ENCODE results near the gene TNRC6B.
A peak's percentile ranks its signal among the peaks of the same experiment; 100 is the strongest.

The TNRC6B gene

GRCh38 chr22:40235308-40235707 is 57.6 kb downstream of the TNRC6B start:
- Mint-ChIP-seq H3K27ac (peak overlapping the region; percentile 83), H3K36me3 (peaks cover 5 to 39% of the 10 kb centered on the region in 2 donors), H3K9me3 (no peaks in the 10 kb centered on the region), H3K4me3 (no peak overlapping the region), H3K4me1 (peaks cover 41 to 69% of the 10 kb centered on the region in 2 donors), H3K27me3 (no peaks in the 10 kb centered on the region)
- ATAC-seq (replicated peaks) (no peak), DNase-seq (no peak)

DNA sequence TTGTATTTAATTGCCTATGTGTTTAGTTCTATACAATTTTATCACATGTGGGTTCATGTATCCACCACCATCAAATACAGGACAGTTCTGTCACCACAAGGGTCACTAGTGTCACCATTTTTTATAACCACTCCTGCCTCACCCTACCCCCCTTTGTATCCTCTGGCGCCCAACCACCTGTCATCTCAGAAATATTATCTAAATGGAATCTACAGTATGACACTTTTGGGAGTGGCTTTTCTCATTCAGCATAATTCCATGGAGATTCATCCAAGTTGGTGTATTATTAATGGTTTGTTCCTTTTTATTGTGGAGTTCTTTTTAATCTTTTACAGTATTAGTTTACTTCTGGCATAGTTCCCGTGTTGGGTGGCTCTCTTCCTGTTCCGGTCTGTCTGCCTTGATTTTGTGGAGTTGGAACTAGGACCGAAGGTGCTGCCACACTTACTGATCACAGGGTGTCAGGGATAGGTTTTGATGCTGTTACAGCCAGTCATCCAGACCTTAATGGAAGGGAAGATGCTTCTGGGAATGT is 58.5 kb downstream of the TNRC6B start:
- peak overlapping the region; percentile 4 for H3K27ac Mint-ChIP-seq
- no peak for DNase-seq
- peaks cover 5 to 39% of the 10 kb centered on the region in 2 donors for H3K36me3 Mint-ChIP-seq
- H3K4me3 Mint-ChIP-seq: no peak overlapping the region
- H3K4me1 Mint-ChIP-seq: peaks cover 48 to 77% of the 10 kb centered on the region in 2 donors
- no peaks in the 10 kb centered on the region for H3K27me3 Mint-ChIP-seq
- H3K9me3 Mint-ChIP-seq: no peaks in the 10 kb centered on the region
- ATAC-seq (replicated peaks): no peak

DNA sequence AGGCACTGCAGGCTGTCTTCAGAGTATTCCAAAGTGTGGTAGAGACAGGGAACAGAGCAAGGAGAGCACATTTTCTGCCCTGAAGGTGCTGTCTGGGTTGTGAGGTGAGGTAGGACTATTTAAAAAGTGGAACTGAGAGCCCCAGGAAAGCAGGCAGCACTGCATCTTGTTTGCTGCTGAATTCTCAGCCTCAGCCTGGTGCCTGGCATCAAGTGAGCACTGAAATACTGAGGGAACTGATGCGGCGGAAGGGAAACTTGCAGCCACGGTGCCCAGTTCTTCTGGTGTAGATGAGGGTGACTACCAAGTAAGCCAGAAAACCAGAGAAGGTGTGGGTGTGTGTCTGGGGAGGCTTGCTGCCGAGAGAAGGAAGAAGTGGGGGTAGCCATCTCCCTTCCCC is 59.5 kb downstream of the TNRC6B start:
- Mint-ChIP-seq H3K9me3 (no peaks in the 10 kb centered on the region), H3K36me3 (peaks cover 3 to 31% of the 10 kb centered on the region in 2 donors), H3K27me3 (no peaks in the 10 kb centered on the region), H3K4me3 (peak overlapping the region; percentile 11 to 52), H3K4me1 (peaks cover 54 to 82% of the 10 kb centered on the region in 2 donors), H3K27ac (peak overlapping the region; percentile 85)
- DNase-seq (peak; percentile 21), ATAC-seq (replicated peaks) (peak; percentile 82 to 85)

DNA sequence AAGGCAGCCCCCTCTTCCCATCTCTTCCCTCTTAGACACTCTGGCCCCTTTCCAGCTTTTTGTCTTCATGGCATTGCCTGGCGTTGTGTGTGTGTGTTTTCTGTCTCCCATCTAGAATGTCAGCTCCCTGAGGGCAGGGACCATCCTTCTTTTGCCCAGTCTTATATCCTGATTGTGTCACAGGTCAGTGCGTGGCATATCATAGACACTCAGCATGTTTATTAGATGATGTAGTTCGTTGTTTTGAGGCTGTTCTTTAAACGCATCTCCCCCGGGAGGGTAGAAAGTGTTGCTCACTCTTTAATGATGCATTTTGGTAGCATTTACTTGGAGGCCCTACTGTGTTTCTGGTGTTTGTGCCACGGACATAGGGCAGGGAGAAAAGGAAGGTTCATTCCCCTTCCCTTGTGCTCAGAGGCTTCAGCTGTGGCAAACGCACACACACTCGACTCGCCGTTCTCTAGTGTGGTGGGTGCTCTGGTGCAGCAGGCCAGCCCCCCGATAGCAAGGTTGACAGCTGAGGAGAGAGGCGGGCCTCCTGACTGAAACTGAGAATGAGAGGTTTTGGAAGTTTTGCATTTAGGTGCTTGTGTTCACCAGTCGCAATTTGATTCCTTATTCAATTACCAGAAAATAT is 60.2 kb downstream of the TNRC6B start:
- Mint-ChIP-seq H3K4me1 (peaks cover 54 to 79% of the 10 kb centered on the region in 2 donors), H3K9me3 (no peaks in the 10 kb centered on the region), H3K36me3 (peaks cover under 1 to 28% of the 10 kb centered on the region in 2 donors), H3K27ac (peak overlapping the region; percentile 85), H3K4me3 (no peak overlapping the region), H3K27me3 (no peaks in the 10 kb centered on the region)
- peak in 1 of 2 donors; percentile 15 for ATAC-seq (replicated peaks)
- no peak for DNase-seq

GRCh38 chr22:40238425-40239344 is 61.0 kb downstream of the TNRC6B start:
- peaks cover 0 to 27% of the 10 kb centered on the region in 2 donors for H3K36me3 Mint-ChIP-seq
- ATAC-seq (replicated peaks) (no peak), DNase-seq (no peak)
- H3K4me1 Mint-ChIP-seq: peaks cover 56 to 80% of the 10 kb centered on the region in 2 donors
- H3K4me3 Mint-ChIP-seq: peak overlapping the region; percentile 23 to 28
- H3K9me3 Mint-ChIP-seq: no peaks in the 10 kb centered on the region
- H3K27me3 Mint-ChIP-seq: no peaks in the 10 kb centered on the region
- peak overlapping the region; percentile 60 for H3K27ac Mint-ChIP-seq

GRCh38 chr22:40239345-40239683 is 61.6 kb downstream of the TNRC6B start:
- Mint-ChIP-seq H3K9me3 (no peaks in the 10 kb centered on the region), H3K4me3 (no peak overlapping the region), H3K27me3 (no peaks in the 10 kb centered on the region), H3K4me1 (peaks cover 59 to 86% of the 10 kb centered on the region in 2 donors), H3K27ac (no peak overlapping the region), H3K36me3 (peaks cover 0 to 26% of the 10 kb centered on the region in 2 donors)
- DNase-seq (no peak), ATAC-seq (replicated peaks) (no peak)

GRCh38 chr22:40240160-40240559 is 62.4 kb downstream of the TNRC6B start:
- Mint-ChIP-seq H3K36me3 (peaks cover 0 to 23% of the 10 kb centered on the region in 2 donors), H3K4me3 (no peak overlapping the region), H3K27ac (peak overlapping the region; percentile 7), H3K9me3 (no peaks in the 10 kb centered on the region), H3K27me3 (no peaks in the 10 kb centered on the region), H3K4me1 (peaks cover 56 to 81% of the 10 kb centered on the region in 2 donors)
- no peak for DNase-seq
- ATAC-seq (replicated peaks): no peak

- Mint-ChIP-seq H3K4me3 (no peak overlapping the region), H3K36me3 (peaks cover under 1 to 22% of the 10 kb centered on the region in 2 donors), H3K9me3 (no peaks in the 10 kb centered on the region), H3K27ac (peak overlapping the region; percentile 82), H3K27me3 (no peaks in the 10 kb centered on the region), H3K4me1 (peaks cover 52 to 76% of the 10 kb centered on the region in 2 donors)
- ATAC-seq (replicated peaks) (peak in 1 of 2 donors; percentile 33), DNase-seq (no peak)
Observed at GRCh38 chr22:40240686-40241085, 63.0 kb downstream of the TNRC6B start.

DNA sequence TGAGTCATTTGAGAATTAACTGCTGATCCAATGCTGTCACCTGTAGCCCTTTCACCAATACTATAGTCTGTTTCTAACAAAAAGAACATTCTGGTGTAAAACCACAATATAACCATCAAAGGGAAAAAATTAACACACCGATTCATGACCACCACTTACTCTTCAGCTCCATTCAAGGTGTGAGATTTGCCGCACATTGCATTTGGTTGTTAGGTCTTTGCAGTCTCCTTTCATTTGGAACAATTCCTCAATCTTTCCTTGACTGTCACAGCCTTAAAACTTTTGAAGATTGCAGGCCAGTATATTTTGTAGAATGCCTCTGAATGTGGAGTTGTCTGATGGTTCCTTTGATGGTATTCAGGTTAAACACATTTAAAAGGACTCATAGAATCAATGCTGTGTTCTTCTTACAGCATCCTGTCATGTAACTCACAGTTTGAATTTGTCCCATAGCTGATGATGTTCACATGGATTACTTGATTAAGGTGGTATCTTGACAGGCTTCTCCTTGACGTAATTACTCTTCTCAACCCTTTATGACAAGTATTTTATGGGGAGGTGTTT is 63.6 kb downstream of the TNRC6B start:
- Mint-ChIP-seq H3K27ac (peak overlapping the region; percentile 82), H3K27me3 (no peaks in the 10 kb centered on the region), H3K4me3 (no peak overlapping the region), H3K36me3 (peaks cover 5 to 28% of the 10 kb centered on the region in 2 donors), H3K9me3 (no peaks in the 10 kb centered on the region), H3K4me1 (peaks cover 53 to 70% of the 10 kb centered on the region in 2 donors)
- ATAC-seq (replicated peaks) (peak; percentile 28 to 39), DNase-seq (no peak)

DNA sequence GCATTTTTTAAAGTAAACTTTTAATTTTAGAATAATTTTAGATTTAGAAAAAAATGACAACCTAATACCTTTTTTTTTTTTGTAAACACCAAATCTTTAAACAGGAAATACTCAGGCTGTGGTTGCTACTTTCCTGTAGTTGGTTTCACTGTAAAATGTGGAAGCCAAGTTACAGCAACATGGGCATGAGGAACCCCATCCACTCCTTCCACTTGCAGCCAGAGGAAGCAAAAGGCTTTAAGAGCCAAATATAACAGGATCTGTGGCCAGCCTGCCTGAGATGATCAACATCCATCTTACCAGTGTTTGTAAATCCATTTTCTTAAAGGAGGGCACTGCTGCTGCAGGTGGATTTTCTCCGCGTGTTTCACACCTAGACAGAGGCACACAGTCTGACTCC is 66.2 kb downstream of the TNRC6B start:
- H3K27ac Mint-ChIP-seq: no peak overlapping the region
- ATAC-seq (replicated peaks) (no peak), DNase-seq (no peak)
- H3K36me3 Mint-ChIP-seq: peaks cover 8 to 22% of the 10 kb centered on the region in 2 donors
- H3K9me3 Mint-ChIP-seq: no peaks in the 10 kb centered on the region
- H3K4me1 Mint-ChIP-seq: peaks cover 28 to 52% of the 10 kb centered on the region in 2 donors
- H3K27me3 Mint-ChIP-seq: no peaks in the 10 kb centered on the region
- no peak overlapping the region for H3K4me3 Mint-ChIP-seq

DNA sequence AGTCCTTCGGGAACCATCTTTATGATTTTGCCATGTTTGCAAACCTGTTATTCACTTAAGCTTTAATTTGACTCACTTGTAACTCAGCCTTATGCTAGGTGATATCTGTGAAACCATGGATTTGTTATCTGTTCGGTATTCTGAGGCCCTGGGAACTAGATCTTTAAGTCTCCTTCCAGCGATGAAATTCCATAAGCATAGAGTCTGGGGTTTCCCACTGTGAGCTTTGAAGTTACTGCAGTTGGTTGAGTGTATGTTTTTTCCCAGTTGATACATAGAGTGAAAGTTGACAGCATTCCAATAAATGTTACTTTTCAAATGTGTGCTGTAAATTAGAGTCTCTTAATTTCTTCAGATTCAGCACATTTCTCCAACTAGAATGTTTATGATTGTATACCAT is 66.9 kb downstream of the TNRC6B start:
- no peak overlapping the region for H3K27ac Mint-ChIP-seq
- H3K4me1 Mint-ChIP-seq: peaks cover 23 to 45% of the 10 kb centered on the region in 2 donors
- H3K27me3 Mint-ChIP-seq: no peaks in the 10 kb centered on the region
- H3K9me3 Mint-ChIP-seq: no peaks in the 10 kb centered on the region
- peaks cover 8 to 22% of the 10 kb centered on the region in 2 donors for H3K36me3 Mint-ChIP-seq
- DNase-seq (no peak), ATAC-seq (replicated peaks) (no peak)
- H3K4me3 Mint-ChIP-seq: no peak overlapping the region

DNA sequence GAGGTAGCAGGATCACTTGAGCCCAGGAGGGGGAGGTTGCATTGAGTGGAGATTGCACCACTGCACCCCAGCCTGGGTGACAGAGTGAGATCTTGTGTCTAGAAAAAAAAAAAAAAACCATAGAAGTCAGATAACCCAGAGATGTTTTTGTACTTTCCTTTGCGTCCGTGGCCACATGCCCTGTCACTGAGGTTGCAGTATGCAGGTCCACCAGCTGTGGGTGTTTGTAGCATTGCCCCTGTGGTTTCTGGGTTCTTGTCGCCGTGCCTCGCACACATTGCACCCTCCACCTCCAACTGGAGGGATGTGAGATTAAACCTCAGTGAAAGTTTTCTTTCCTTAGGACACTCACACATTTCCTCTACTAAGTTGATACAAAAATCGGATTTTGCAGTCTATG is 70.3 kb downstream of the TNRC6B start:
- DNase-seq (no peak), ATAC-seq (replicated peaks) (peak in 1 of 2 donors; percentile 36)
- H3K4me3 Mint-ChIP-seq: no peak overlapping the region

GRCh38 chr22:40249286-40249685 is 71.6 kb downstream of the TNRC6B start:
- Mint-ChIP-seq H3K36me3 (peaks cover 23 to 32% of the 10 kb centered on the region in 2 donors), H3K4me3 (no peak overlapping the region), H3K9me3 (no peaks in the 10 kb centered on the region), H3K4me1 (peaks cover 8 to 27% of the 10 kb centered on the region in 2 donors), H3K27me3 (no peaks in the 10 kb centered on the region), H3K27ac (no peak overlapping the region)
- DNase-seq: no peak
- no peak for ATAC-seq (replicated peaks)

More for the DNA sequence above, 70.3 kb downstream of the TNRC6B start:
- Mint-ChIP-seq H3K9me3 (no peaks in the 10 kb centered on the region), H3K4me1 (peaks cover 13 to 25% of the 10 kb centered on the region in 2 donors), H3K27me3 (no peaks in the 10 kb centered on the region), H3K36me3 (peaks cover 13 to 27% of the 10 kb centered on the region in 2 donors), H3K27ac (peak overlapping the region; percentile 38)

- H3K27ac Mint-ChIP-seq: no peak overlapping the region
- no peaks in the 10 kb centered on the region for H3K9me3 Mint-ChIP-seq
- no peak overlapping the region for H3K4me3 Mint-ChIP-seq
- ATAC-seq (replicated peaks) (no peak), DNase-seq (no peak)
- H3K27me3 Mint-ChIP-seq: no peaks in the 10 kb centered on the region
- H3K36me3 Mint-ChIP-seq: peaks cover 27 to 32% of the 10 kb centered on the region in 2 donors
- peaks cover 8 to 31% of the 10 kb centered on the region in 2 donors for H3K4me1 Mint-ChIP-seq
Observed at GRCh38 chr22:40250608-40251007, 72.9 kb downstream of the TNRC6B start.

All from stimulated activated naive B cell treated with anti-CD40 and anti-IgM and Interleukin-4, amounts not matched to agents 10 μg/mL and 1 μg/mL and 100 μg/mL, for 72 hours (primary cell).